Muscle of arm (tissue), 14 donors: ENCODE measurements around the gene PLAGL2. TPM values are rescaled to one million over a fixed set of nuclear protein-coding genes. Genes with fewer than 3 reads are reported as not detected.
"Not testable (repeated sequence)": the region's sequence is repeated elsewhere in the genome, so short reads cannot be mapped to it uniquely, and the experiment has no call there.

Source experiments
- DNase-seq: peaks from one replicate; pipeline ENCODE4 v3.0.0-alpha.2; 2013
- long read RNA-seq, 11 donors: transcript quantifications; one replicate each; lab custom pipeline, GENCODE V29; 2026
- polyA plus RNA-seq, 12 donors: library from polyadenylated mRNA; unstranded; fragments of 120-200 nt; gene quantifications; one replicate each; pipeline ENCODE4 v1.2.1, GENCODE V29; 2013; ENCODE audit not compliant: insufficient read length in 12 of 12

PLAGL2 gene, protein sequence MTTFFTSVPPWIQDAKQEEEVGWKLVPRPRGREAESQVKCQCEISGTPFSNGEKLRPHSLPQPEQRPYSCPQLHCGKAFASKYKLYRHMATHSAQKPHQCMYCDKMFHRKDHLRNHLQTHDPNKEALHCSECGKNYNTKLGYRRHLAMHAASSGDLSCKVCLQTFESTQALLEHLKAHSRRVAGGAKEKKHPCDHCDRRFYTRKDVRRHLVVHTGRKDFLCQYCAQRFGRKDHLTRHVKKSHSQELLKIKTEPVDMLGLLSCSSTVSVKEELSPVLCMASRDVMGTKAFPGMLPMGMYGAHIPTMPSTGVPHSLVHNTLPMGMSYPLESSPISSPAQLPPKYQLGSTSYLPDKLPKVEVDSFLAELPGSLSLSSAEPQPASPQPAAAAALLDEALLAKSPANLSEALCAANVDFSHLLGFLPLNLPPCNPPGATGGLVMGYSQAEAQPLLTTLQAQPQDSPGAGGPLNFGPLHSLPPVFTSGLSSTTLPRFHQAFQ
- polyA plus RNA-seq: 10 to 100 TPM in 11 of 12 donors, not detected in 1; 10.0 to 37.1 (median 13.4) TPM
- long read RNA-seq, donor 1, full-length matches to known transcripts: 20 of 59 reads
- long read RNA-seq, donor 1, partial matches to known transcripts: 33 of 59 reads
- long read RNA-seq, donor 1, other reads (novel, unspliced or antisense): 6 of 59 reads
- long read RNA-seq, donor 2, full-length matches to known transcripts: 3 of 3 reads
- long read RNA-seq, donor 2, partial matches to known transcripts: 0 of 3 reads
- long read RNA-seq, donor 2, other reads (novel, unspliced or antisense): 0 of 3 reads
- long read RNA-seq, donor 3, full-length matches to known transcripts: 3 of 3 reads
- long read RNA-seq, donor 3, partial matches to known transcripts: 0 of 3 reads
- long read RNA-seq, donor 3, other reads (novel, unspliced or antisense): 0 of 3 reads
- long read RNA-seq, donor 4, full-length matches to known transcripts: 2 of 2 reads
- long read RNA-seq, donor 4, partial matches to known transcripts: 0 of 2 reads
- long read RNA-seq, donor 4, other reads (novel, unspliced or antisense): 0 of 2 reads
- long read RNA-seq, donor 5, full-length matches to known transcripts: 5 of 5 reads
- long read RNA-seq, donor 5, partial matches to known transcripts: 0 of 5 reads
- long read RNA-seq, donor 5, other reads (novel, unspliced or antisense): 0 of 5 reads
- long read RNA-seq, donor 6, full-length matches to known transcripts: 1 of 1 reads
- long read RNA-seq, donor 6, partial matches to known transcripts: 0 of 1 reads
- long read RNA-seq, donor 6, other reads (novel, unspliced or antisense): 0 of 1 reads
- long read RNA-seq, donor 7, full-length matches to known transcripts: 2 of 2 reads
- long read RNA-seq, donor 7, partial matches to known transcripts: 0 of 2 reads
- long read RNA-seq, donor 7, other reads (novel, unspliced or antisense): 0 of 2 reads
- long read RNA-seq, donor 8, full-length matches to known transcripts: 3 of 3 reads
- long read RNA-seq, donor 8, partial matches to known transcripts: 0 of 3 reads
- long read RNA-seq, donor 8, other reads (novel, unspliced or antisense): 0 of 3 reads
- long read RNA-seq, donor 9, full-length matches to known transcripts: 2 of 2 reads
- long read RNA-seq, donor 9, partial matches to known transcripts: 0 of 2 reads
- long read RNA-seq, donor 9, other reads (novel, unspliced or antisense): 0 of 2 reads
- long read RNA-seq, donor 10, full-length matches to known transcripts: 1 of 1 reads
- long read RNA-seq, donor 10, partial matches to known transcripts: 0 of 1 reads
- long read RNA-seq, donor 10, other reads (novel, unspliced or antisense): 0 of 1 reads
- long read RNA-seq, donor 11, full-length matches to known transcripts: 6 of 6 reads
- long read RNA-seq, donor 11, partial matches to known transcripts: 0 of 6 reads
- long read RNA-seq, donor 11, other reads (novel, unspliced or antisense): 0 of 6 reads

GRCh38 chr20:32207626-32208498 is at the start of gene PLAGL2, which contains the start of gene POFUT1:
Gene PLAGL2 (minus strand): TSS chr20:32207743. CDS start chr20:32202178, 5,565 bp downstream.
Gene POFUT1 (plus strand): TSS chr20:32207880. CDS start chr20:32207942, 62 bp downstream.
- DNase-seq: peak; percentile 87

GRCh38 chr20:32252189-32252588 is 44.6 kb upstream of the PLAGL2 start:
- DNase-seq: no peak

- DNase-seq: no peak
Observed at GRCh38 chr20:32251470-32251869, 43.9 kb upstream of the PLAGL2 start.

- DNase-seq: no peak
Observed at GRCh38 chr20:32249030-32249738, 41.6 kb upstream of the PLAGL2 start.

- DNase-seq: no peak
Observed at GRCh38 chr20:32248043-32248442, 40.5 kb upstream of the PLAGL2 start.

GRCh38 chr20:32246208-32246607 is 38.7 kb upstream of the PLAGL2 start:
- DNase-seq: not testable (repeated sequence)

GRCh38 chr20:32244959-32245358 is 37.4 kb upstream of the PLAGL2 start:
- no peak for DNase-seq

DNA sequence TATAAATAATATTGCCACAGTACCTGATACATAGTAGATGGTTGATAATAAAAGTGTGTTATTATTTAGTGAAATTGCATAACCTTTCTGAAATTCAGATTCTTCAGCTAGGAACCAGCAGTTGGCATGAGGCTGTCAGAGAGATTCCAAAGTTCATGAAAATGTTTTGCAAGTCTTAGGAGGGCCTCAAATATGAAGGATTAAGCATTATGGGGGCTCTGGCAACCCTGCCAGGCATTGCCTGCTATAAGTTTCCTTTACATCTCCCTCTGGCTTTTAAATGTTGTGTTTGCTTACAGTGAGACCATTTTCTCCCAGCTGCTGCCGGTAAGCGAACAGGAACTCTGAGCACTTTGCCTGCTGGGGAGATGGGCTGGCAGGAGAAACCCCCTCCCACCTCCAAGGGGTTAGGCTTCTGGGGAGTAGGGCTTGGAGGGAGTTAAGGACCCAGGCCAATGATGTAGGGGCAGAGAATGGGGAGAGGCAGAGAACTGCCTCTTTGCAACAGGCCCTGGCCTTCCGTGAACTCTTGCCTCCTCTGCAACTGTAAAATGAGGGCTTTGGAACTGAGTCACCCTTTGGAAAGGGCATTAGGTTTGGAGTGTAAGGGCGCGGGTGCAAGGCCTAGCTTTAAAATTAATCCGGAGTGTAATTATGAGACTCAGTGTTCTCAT is 36.7 kb upstream of the PLAGL2 start:
- DNase-seq: no peak

GRCh38 chr20:32241807-32242206 is 34.3 kb upstream of the PLAGL2 start:
- no peak for DNase-seq

DNA sequence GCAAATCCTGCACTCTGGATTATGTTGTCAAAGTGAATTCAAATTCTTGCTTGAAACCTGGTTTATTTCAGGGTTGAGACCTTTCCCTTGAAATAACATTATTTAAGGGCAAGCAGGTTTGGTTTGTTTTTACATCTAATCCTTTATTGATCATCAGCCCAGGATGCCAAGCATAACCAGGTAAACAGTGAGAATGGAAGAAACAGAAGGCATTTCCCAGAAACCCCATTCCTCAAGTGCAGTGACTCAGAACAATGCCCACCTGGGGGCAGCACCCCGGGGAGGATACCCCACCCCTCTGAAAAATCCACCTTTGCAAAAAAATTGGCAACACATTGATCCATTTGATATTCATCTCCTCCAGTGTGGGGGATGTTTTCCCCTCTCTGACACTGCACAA is 32.7 kb upstream of the PLAGL2 start:
- DNase-seq: no peak

DNA sequence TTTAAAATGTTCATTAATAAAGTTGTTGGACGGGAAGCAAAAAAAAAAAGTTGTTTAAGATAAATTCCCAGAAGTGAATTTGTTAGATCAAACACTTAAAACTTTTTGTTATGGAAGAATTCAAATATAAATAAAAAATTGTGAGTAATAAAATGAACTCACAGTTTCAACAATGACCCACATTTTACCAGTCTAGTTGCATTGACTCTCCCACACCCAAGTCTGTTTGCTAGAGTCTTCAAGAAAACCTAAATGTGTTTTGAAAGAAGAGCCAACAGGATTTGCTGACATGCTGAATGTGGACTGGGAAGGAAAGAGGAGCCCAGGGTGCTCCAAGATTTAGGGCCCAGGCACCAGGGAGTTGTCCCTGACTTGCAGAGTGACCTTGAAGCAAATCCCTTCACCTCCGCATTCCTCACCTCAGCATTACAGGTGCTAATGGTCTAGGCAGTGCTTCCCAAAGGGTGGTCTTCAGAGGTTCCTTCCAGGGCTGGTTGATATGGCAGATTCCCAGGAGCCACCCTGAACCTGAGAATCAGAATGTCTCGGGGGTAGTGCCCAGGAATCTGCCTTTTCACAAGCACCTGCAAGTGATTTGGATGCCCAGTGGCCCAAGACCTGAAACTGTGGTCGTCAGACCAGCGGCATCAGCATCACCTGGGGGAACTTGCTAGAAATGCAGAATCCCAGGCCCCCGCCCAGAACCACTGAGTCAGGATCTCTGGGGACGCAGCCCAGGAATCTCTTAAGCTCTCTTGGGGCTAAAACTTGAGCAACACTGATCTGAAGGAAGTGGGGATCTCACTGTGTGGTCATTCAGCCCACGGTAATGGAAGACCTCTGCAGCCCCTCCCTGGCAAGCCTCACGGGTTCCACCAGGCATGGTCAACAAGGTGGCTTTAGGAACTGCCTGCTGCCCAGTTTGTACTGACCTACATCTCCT is 31.2 kb upstream of the PLAGL2 start:
- DNase-seq: no peak

GRCh38 chr20:32237419-32237818 is 29.9 kb upstream of the PLAGL2 start:
- DNase-seq: no peak

DNA sequence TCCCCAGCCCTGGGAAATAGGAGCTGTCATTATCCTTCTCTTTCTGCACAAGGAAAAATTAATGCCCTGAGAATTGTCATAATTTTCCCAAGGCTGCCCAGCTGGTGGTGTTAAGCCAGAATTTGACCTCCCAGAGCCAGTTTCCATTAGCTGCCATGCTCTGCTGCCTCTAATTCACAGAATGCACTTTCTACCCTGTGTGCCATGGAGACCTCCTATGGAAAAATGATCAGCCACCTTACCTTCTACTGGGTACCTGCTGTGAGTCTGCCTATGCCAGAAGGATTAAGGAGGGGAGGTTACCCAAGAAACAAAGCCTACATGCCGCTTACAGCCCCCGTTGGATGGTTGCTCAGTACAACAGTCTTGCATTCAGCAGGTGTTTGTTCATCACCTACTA is 29.3 kb upstream of the PLAGL2 start:
- DNase-seq: no peak

DNA sequence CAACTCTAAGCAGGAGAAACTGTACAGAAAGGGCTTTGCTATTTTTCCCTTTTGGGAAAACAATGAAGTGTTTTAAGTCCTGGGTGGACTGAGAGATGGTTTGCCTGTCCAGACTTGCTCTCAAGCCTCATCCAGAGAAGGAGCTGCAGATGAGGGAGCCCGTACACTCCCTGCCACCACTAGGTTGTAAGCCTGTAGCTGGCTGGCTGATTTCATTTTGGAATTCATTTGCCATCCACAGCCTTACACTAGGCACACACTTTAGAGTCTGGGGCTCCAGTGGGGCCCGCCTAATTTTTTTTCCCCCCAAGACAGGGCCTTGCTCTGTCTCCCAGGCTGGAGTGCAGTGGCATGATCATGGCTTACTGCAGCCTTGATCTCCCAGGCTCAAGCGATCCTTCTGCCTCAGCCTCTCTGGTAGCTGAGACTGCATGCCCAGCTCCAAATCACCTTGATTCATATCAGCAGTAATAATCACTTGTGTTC is 28.5 kb upstream of the PLAGL2 start:
- DNase-seq: no peak

- no peak for DNase-seq
Observed at GRCh38 chr20:32235331-32236047, 27.9 kb upstream of the PLAGL2 start.
